ENCODE measurements around the gene PLEKHG4B. TPM values are rescaled to one million over a fixed set of nuclear protein-coding genes. Genes with fewer than 3 reads are reported as not detected.
A peak's percentile ranks its signal among the peaks of the same experiment; 100 is the strongest.
"Not testable (repeated sequence)": the region's sequence is repeated elsewhere in the genome, so short reads cannot be mapped to it uniquely, and the experiment has no call there.

Gene PLEKHG4B, protein sequence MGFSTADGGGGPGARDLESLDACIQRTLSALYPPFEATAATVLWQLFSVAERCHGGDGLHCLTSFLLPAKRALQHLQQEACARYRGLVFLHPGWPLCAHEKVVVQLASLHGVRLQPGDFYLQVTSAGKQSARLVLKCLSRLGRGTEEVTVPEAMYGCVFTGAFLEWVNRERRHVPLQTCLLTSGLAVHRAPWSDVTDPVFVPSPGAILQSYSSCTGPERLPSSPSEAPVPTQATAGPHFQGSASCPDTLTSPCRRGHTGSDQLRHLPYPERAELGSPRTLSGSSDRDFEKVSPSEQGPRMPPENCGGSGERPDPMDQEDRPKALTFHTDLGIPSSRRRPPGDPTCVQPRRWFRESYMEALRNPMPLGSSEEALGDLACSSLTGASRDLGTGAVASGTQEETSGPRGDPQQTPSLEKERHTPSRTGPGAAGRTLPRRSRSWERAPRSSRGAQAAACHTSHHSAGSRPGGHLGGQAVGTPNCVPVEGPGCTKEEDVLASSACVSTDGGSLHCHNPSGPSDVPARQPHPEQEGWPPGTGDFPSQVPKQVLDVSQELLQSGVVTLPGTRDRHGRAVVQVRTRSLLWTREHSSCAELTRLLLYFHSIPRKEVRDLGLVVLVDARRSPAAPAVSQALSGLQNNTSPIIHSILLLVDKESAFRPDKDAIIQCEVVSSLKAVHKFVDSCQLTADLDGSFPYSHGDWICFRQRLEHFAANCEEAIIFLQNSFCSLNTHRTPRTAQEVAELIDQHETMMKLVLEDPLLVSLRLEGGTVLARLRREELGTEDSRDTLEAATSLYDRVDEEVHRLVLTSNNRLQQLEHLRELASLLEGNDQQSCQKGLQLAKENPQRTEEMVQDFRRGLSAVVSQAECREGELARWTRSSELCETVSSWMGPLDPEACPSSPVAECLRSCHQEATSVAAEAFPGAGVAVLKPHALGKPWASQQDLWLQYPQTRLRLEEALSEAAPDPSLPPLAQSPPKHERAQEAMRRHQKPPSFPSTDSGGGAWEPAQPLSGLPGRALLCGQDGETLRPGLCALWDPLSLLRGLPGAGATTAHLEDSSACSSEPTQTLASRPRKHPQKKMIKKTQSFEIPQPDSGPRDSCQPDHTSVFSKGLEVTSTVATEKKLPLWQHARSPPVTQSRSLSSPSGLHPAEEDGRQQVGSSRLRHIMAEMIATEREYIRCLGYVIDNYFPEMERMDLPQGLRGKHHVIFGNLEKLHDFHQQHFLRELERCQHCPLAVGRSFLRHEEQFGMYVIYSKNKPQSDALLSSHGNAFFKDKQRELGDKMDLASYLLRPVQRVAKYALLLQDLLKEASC (N-terminal part only)
- total RNA-seq (15.0 and 20.1 TPM in 2 replicates), polyA plus RNA-seq (8.1 and 9.9 TPM in 2 replicates)

DNA sequence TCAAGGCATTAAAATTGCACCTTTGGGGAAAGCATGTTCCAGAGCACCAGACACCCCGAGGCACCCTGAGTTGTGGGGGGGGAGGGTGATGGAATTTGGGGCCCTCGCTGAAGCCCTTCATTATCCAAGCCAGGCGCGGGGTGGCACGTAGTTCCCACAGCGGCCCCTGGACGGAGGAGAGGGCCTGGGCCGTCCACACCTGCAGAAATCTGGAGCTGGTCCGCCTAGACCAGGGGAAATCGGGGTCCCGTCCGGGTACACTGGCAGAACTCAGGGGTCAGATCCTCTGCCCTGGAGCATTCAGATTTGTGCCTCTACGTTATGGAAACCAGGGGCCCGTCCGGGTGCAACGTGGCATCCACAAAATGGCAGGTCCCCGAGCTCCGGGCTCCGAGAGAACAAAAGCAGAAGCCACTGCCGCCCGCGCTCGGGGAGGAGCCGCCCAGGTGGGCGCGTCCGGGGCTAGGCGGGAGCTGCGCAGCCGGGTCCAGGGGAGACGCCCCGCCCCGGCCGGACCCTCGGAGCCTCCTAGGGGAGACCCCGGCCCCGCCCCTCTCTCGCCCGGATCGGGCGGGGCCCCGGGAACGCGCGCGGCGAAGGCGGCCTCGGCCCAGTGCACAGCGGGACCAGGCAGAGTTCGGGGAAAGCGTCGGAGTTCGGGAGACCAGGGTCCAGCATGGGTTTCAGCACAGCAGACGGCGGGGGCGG is at the start of gene PLEKHG4B:
Gene PLEKHG4B (plus strand): TSS at position 613 of the 708 bp plus-strand sequence. CDS start 64 bp downstream, at position 677.
- H3K4me1 ChIP-seq (ENCODE audit: low read depth), result peaks cover 11% of the 10 kb centered on the region
- H3K36me3 ChIP-seq, result no peaks in the 10 kb centered on the region
- H3K9me3 ChIP-seq (ENCODE audit: low read depth), result no peaks in the 10 kb centered on the region
- H3K27ac ChIP-seq, result peak within 1 kb of the TSS; percentile 45
- TF ChIP-seq, protein P1, sequence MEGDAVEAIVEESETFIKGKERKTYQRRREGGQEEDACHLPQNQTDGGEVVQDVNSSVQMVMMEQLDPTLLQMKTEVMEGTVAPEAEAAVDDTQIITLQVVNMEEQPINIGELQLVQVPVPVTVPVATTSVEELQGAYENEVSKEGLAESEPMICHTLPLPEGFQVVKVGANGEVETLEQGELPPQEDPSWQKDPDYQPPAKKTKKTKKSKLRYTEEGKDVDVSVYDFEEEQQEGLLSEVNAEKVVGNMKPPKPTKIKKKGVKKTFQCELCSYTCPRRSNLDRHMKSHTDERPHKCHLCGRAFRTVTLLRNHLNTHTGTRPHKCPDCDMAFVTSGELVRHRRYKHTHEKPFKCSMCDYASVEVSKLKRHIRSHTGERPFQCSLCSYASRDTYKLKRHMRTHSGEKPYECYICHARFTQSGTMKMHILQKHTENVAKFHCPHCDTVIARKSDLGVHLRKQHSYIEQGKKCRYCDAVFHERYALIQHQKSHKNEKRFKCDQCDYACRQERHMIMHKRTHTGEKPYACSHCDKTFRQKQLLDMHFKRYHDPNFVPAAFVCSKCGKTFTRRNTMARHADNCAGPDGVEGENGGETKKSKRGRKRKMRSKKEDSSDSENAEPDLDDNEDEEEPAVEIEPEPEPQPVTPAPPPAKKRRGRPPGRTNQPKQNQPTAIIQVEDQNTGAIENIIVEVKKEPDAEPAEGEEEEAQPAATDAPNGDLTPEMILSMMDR (IDR thresholded peaks at IDR 0.05; ENCODE audit: low read depth, low read length), result no peak
- peak in 1 of 2 donors; percentile 87 for DNase-seq (ENCODE audit: low read depth in 1 of 2, low spot score in 1 of 2)
- H3K4me3 ChIP-seq, result peak within 1 kb of the TSS; percentile 42
- no peaks in the 10 kb centered on the region for H3K27me3 ChIP-seq

DNA sequence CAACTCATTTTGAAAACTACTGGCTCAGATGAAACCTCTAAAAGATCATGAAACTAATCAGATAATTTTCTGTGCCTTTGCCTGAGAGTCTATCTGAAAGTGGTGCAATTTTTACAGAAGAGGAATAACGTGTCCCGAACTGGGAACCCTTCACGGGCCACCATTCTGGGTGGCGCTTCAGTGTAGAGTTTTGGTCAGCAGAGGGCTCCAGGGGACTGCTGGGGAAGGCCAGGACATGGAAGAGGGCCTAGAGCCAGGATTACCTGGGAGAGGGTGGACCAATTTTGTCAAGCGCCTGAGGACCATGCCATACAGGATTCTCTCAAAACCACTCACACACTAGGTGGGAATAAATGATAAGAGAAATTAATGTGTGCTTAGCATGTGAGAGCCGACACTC is 49.7 kb upstream of the PLEKHG4B start:
- TF ChIP-seq, protein P1 (IDR thresholded peaks at IDR 0.05; ENCODE audit: low read depth, low read length), result peak; percentile 43
- Histone ChIP-seq H3K27ac (no peak overlapping the region), H3K27me3 (peaks cover 77% of the 10 kb centered on the region), H3K9me3 (ENCODE audit: low read depth) (no peaks in the 10 kb centered on the region), H3K4me1 (ENCODE audit: low read depth) (no peaks in the 10 kb centered on the region), H3K36me3 (no peaks in the 10 kb centered on the region), H3K4me3 (no peak overlapping the region)
- peak; percentile 12 to 60 for DNase-seq (ENCODE audit: low read depth in 1 of 2, low spot score in 1 of 2)

DNA sequence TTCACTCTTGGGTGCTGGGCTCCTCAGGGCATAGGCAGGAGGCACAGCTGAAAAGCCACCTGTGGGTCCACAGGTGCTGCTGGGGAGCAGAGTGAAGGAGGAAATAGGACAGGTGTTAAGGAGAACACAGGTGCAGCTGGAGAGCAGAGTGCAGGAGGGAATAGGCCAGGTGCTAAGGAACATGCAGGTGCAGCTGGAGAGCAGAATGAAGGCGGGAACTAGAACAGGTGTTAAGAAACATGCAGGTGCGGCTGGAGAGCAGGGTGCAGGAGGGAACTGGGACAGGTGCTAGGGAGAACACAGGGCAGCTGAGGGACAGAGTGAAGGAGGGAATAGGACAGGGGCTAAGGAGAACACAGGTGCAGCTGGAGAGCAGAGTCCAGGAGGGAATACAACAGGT is 43.8 kb upstream of the PLEKHG4B start:
- no peaks in the 10 kb centered on the region for H3K9me3 ChIP-seq (ENCODE audit: low read depth)

DNA sequence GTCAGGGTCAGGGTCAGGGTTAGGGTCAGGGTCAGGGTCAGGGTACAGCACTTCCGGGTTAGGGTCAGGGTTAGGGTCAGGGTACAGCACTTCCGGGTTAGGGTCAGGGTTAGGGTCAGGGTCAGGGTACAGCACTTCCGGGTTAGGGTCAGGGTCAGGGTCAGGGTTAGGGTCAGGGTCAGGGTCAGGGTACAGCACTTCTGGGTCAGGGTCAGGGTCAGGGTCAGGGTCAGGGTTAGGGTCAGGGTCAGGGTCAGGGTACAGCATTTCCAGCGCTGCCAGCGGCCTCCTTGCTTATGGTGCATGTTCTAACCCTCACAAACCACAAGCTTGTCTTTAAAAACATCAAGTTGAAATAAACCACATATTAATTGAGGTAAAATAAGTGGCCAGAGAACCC is 42.4 kb upstream of the PLEKHG4B start:
- not testable (repeated sequence) for H3K36me3 ChIP-seq; DNase-seq (ENCODE audit: low read depth in 1 of 2, low spot score in 1 of 2); H3K9me3 ChIP-seq (ENCODE audit: low read depth); H3K27ac ChIP-seq; H3K4me1 ChIP-seq (ENCODE audit: low read depth); H3K4me3 ChIP-seq
- peaks cover 95% of the 10 kb centered on the region for H3K27me3 ChIP-seq

More for the DNA sequence above, 43.8 kb upstream of the PLEKHG4B start:
- TF ChIP-seq, protein P1 (IDR thresholded peaks at IDR 0.05; ENCODE audit: low read depth, low read length), result no peak
- Histone ChIP-seq H3K27ac (no peak overlapping the region), H3K4me1 (ENCODE audit: low read depth) (no peaks in the 10 kb centered on the region), H3K36me3 (no peaks in the 10 kb centered on the region), H3K27me3 (peaks cover 90% of the 10 kb centered on the region), H3K4me3 (no peak overlapping the region)
- no peak for DNase-seq (ENCODE audit: low read depth in 1 of 2, low spot score in 1 of 2)

DNA sequence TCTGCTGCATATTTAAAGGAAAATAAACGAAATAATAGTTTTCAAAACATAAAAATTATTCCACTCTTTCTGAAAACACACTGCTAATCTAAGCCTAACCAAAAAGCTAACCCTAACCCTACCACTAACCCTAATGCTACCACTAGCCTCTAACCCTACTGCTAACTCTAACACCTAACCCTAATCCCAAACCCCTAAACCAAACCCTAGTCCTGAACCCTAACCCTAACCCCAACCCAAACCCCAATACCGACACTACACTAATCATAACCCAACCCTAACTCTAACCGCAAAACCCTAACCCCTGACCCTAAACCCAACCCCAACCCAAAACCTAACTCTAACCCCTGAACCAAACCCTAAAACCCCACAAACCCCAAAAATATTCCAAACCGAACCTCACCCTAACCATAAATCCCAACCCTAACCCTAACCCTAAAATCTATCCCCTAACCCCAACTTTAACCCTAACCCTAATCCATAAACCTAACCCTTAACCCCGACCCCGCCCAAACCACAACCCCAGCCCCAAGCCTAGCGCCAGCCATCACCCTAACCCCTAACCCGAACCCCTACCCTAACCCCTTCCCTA is 41.9 kb upstream of the PLEKHG4B start:
- TF ChIP-seq, protein P1 (IDR thresholded peaks at IDR 0.05; ENCODE audit: low read depth, low read length), result no peak
- Histone ChIP-seq H3K27me3 (peaks cover 98% of the 10 kb centered on the region), H3K4me3 (no peak overlapping the region), H3K4me1 (ENCODE audit: low read depth) (no peaks in the 10 kb centered on the region), H3K27ac (no peak overlapping the region), H3K9me3 (ENCODE audit: low read depth) (no peaks in the 10 kb centered on the region), H3K36me3 (no peaks in the 10 kb centered on the region)
- DNase-seq (ENCODE audit: low read depth in 1 of 2, low spot score in 1 of 2), result no peak
